ENCODE data around the gene MMP15. TPM values are rescaled to one million over a fixed set of nuclear protein-coding genes. Genes with fewer than 3 reads are reported as not detected.

MMP15 gene
- total RNA-seq, 1 donor from 2014 or later, result 2.9 TPM

DNA sequence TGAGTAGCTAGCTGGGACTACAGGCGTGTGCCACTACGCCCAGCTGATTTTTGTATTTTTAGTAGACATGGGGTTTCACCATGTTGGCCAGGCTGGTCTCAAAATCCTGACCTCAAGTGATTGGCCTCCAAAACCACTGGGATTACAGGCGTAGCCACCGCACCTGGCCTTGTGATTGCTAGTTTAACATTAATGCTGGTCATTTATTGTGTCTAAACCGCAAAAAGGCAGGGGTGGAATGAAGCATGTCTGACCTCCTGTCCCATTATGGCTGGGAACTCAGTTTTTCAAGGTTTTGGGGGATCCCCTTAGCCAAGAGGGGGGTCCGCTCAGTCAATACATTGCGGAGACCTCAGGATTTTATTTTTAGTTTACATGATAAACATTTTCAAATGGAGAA lies 43.9 kb upstream of the MMP15 start:
- intact Hi-C loops (cut with DNase I), result no loop called here
- no peak overlapping the region for H3K27ac ChIP-seq
- TF ChIP-seq POLR2AphosphoS5 (IDR thresholded peaks at IDR 0.05; ENCODE audit: insufficient read depth in 1 of 2, low read depth in 1 of 2) (no peak), POLR2A (IDR thresholded peaks at IDR 0.05) (no peak), CTCF (IDR thresholded peaks at IDR 0.05) (no peak)
- H3K36me3 ChIP-seq, result no peaks in the 10 kb centered on the region
- H3K9me3 ChIP-seq, result no peaks in the 10 kb centered on the region
- peaks cover 17% of the 10 kb centered on the region for H3K4me1 ChIP-seq
- no peak for DNase-seq (ENCODE audit: extremely low spot score in 2 of 2)
- H3K4me3 ChIP-seq, result no peak overlapping the region
- no peaks in the 10 kb centered on the region for H3K27me3 ChIP-seq

- Histone ChIP-seq H3K27ac (no peak overlapping the region), H3K27me3 (no peaks in the 10 kb centered on the region), H3K9me3 (no peaks in the 10 kb centered on the region), H3K4me1 (peaks cover 17% of the 10 kb centered on the region), H3K36me3 (no peaks in the 10 kb centered on the region), H3K4me3 (no peak overlapping the region)
- DNase-seq (ENCODE audit: extremely low spot score in 2 of 2), result no peak
- intact Hi-C loops (cut with DNase I), result no loop called here
- TF ChIP-seq POLR2AphosphoS5 (IDR thresholded peaks at IDR 0.05; ENCODE audit: insufficient read depth in 1 of 2, low read depth in 1 of 2) (no peak), CTCF (IDR thresholded peaks at IDR 0.05) (no peak), POLR2A (IDR thresholded peaks at IDR 0.05) (no peak)
Observed at GRCh38 chr16:57982385-57982784, 43.2 kb upstream of the MMP15 start.

- H3K9me3 ChIP-seq, result no peaks in the 10 kb centered on the region
- no peak for DNase-seq (ENCODE audit: extremely low spot score in 2 of 2)
- peaks cover 17% of the 10 kb centered on the region for H3K4me1 ChIP-seq
- H3K4me3 ChIP-seq, result peak overlapping the region; percentile 65 to 71
- intact Hi-C loops (cut with DNase I), result no loop called here
- TF ChIP-seq POLR2AphosphoS5 (IDR thresholded peaks at IDR 0.05; ENCODE audit: insufficient read depth in 1 of 2, low read depth in 1 of 2) (peak in 1 of 2 donors; percentile 57), POLR2A (IDR thresholded peaks at IDR 0.05) (no peak)
- no peaks in the 10 kb centered on the region for H3K36me3 ChIP-seq
- peak overlapping the region; percentile 58 for H3K27ac ChIP-seq
- no peaks in the 10 kb centered on the region for H3K27me3 ChIP-seq
Observed at GRCh38 chr16:57984443-57985203, 40.9 kb upstream of the MMP15 start.

- peak overlapping the region; percentile 65 to 71 for H3K4me3 ChIP-seq
- DNase-seq (ENCODE audit: extremely low spot score in 2 of 2), result no peak
- H3K36me3 ChIP-seq, result no peaks in the 10 kb centered on the region
- intact Hi-C loops (cut with DNase I), result no loop called here
- H3K27me3 ChIP-seq, result no peaks in the 10 kb centered on the region
- peaks cover 17% of the 10 kb centered on the region for H3K4me1 ChIP-seq
- no peaks in the 10 kb centered on the region for H3K9me3 ChIP-seq
- peak overlapping the region; percentile 58 for H3K27ac ChIP-seq
- TF ChIP-seq POLR2A (IDR thresholded peaks at IDR 0.05) (no peak), POLR2AphosphoS5 (IDR thresholded peaks at IDR 0.05; ENCODE audit: insufficient read depth in 1 of 2, low read depth in 1 of 2) (peak in 1 of 2 donors; percentile 50), CTCF (IDR thresholded peaks at IDR 0.05) (no peak)
Observed at GRCh38 chr16:57985204-57986181, 40.1 kb upstream of the MMP15 start.

DNA sequence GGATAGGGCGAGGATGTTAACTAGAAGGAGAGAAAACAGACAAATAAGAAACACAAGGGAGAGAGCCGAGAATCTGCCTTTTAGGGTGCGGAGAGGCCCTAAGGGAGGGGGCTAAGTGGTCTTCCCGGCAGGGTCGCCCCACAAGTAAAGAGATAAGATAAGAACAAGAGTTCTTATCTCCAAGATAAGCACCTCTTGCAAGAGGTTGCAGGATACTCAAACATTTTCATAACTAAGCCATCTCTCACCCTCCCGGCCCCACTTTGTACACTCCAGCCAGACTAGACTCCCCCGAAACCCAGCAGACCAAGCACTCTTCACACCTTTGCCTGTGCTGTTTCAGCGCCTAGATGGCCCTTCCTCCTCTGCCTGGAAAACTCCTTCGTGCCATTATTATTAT lies 39.4 kb upstream of the MMP15 start:
- H3K4me3 ChIP-seq, result peak overlapping the region in 1 of 2 donors; percentile 65
- peaks cover 17% of the 10 kb centered on the region for H3K4me1 ChIP-seq
- intact Hi-C loops (cut with DNase I), result no loop called here

More for the DNA sequence above, 39.4 kb upstream of the MMP15 start:
- Histone ChIP-seq H3K36me3 (no peaks in the 10 kb centered on the region), H3K27ac (no peak overlapping the region), H3K27me3 (no peaks in the 10 kb centered on the region), H3K9me3 (no peaks in the 10 kb centered on the region)
- TF ChIP-seq POLR2A (IDR thresholded peaks at IDR 0.05), result no peak
- no peak for TF ChIP-seq CTCF (IDR thresholded peaks at IDR 0.05)
- no peak for TF ChIP-seq POLR2AphosphoS5 (IDR thresholded peaks at IDR 0.05; ENCODE audit: insufficient read depth in 1 of 2, low read depth in 1 of 2)
- no peak for DNase-seq (ENCODE audit: extremely low spot score in 2 of 2)
